Bronchial epithelial cell (primary cell): Measurements from ENCODE around the gene RSRC1. TPM values are rescaled to one million over a fixed set of nuclear protein-coding genes. Genes with fewer than 3 reads are reported as not detected.
"Not testable (repeated sequence)": the region's sequence is repeated elsewhere in the genome, so short reads cannot be mapped to it uniquely, and the experiment has no call there.

Experiments
- DNase-seq: peaks from one replicate; pipeline ENCODE4 v3.0.0-alpha.2; 2010; ENCODE audit warnings: low read depth
- FAIRE-seq: peaks from 2 replicates; lab custom pipeline; 2011; peaks lifted over from hg19 to GRCh38; lab: Jason Lieb, UNC
- H3K27me3 ChIP-seq: 2 replicates; pipeline ENCODE4 v1.5.1; 2011; ENCODE audit warnings: low read length; ENCODE audit not compliant: control insufficient read depth, insufficient read depth
- H3K36me3 ChIP-seq: 2 replicates; pipeline ENCODE4 v1.5.1; 2011; ENCODE audit warnings: low read length; ENCODE audit not compliant: control insufficient read depth, insufficient read depth
- H3K4me3 ChIP-seq: 2 replicates; pipeline ENCODE4 v1.5.1; 2011; ENCODE audit warnings: mild to moderate bottlenecking, low read depth, low read length, control low read depth
- CTCF ChIP-seq: IDR thresholded peaks from 2 replicates; pipeline ENCODE4 v1.5.1; 2011; ENCODE audit warnings: mild to moderate bottlenecking, moderate library complexity, low read length, control low read depth, inconsistent platforms; ENCODE audit not compliant: insufficient read depth, severe bottlenecking
- total RNA-seq: library from RNA; depleted of rRNA; stranded (reverse); fragments of >200 nt; gene quantifications from 2 replicates; pipeline ENCODE4 v1.2.1, GENCODE V29; 2014

The RSRC1 gene
- total RNA-seq, 1 donor from 2014 or later: 20.8 TPM

GRCh38 chr3:158308236-158308928 is 198.5 kb downstream of the RSRC1 start:
- no peak for TF ChIP-seq CTCF
- FAIRE-seq (no peak), DNase-seq (no peak)
- no peak overlapping the region for H3K4me3 ChIP-seq
- H3K27me3 ChIP-seq: no peaks in the 10 kb centered on the region
- no peaks in the 10 kb centered on the region for H3K36me3 ChIP-seq

- DNase-seq: no peak
- Histone ChIP-seq H3K27me3 (no peaks in the 10 kb centered on the region), H3K36me3 (no peaks in the 10 kb centered on the region), H3K4me3 (no peak overlapping the region)
- no peak for FAIRE-seq
- TF ChIP-seq CTCF: no peak
Observed at GRCh38 chr3:158312560-158313141, 202.8 kb downstream of the RSRC1 start.

- Histone ChIP-seq H3K36me3 (no peaks in the 10 kb centered on the region), H3K4me3 (no peak overlapping the region), H3K27me3 (no peaks in the 10 kb centered on the region)
- TF ChIP-seq CTCF: peak; percentile 32
- DNase-seq (peak; percentile 52), FAIRE-seq (no peak)
Observed at GRCh38 chr3:158313338-158313927, 203.5 kb downstream of the RSRC1 start.

GRCh38 chr3:158314426-158315357 is 204.8 kb downstream of the RSRC1 start:
- FAIRE-seq (no peak), DNase-seq (no peak)
- H3K27me3 ChIP-seq: no peaks in the 10 kb centered on the region
- no peak overlapping the region for H3K4me3 ChIP-seq
- H3K36me3 ChIP-seq: no peaks in the 10 kb centered on the region
- TF ChIP-seq CTCF: no peak

- peak; percentile 18 for DNase-seq
- FAIRE-seq, H3K27me3 ChIP-seq, H3K36me3 ChIP-seq: not testable (repeated sequence)
- peak overlapping the region; percentile 39 for H3K4me3 ChIP-seq
Observed at GRCh38 chr3:158329696-158330441, 220.0 kb downstream of the RSRC1 start.
